ENCODE results near the gene MISP. TPM values are rescaled to one million over a fixed set of nuclear protein-coding genes. Genes with fewer than 3 reads are reported as not detected.
"Not testable (repeated sequence)": the region's sequence is repeated elsewhere in the genome, so short reads cannot be mapped to it uniquely, and the experiment has no call there.

The MISP gene
- total and polyA plus RNA-seq, 2 donors (not counting 1 experiment from before 2014, with no cell fraction given): not detected

GRCh38 chr19:740816-741505, 10.0 kb upstream of the MISP start:
- H3K9me3 ChIP-seq (ENCODE audit: control extremely low read depth in 1 of 3, control insufficient read depth in 2 of 3, insufficient read depth in 1 of 3, low read length in 2 of 3): peaks cover 0 to 40% (median 0%) of the 10 kb centered on the region in 3 donors
- H3K9me3 Mint-ChIP-seq (ENCODE audit: insufficient read depth); H3K4me1 ChIP-seq (ENCODE audit: control insufficient read depth in 2 of 2, insufficient read depth in 2 of 2, low read length in 2 of 2); intact Hi-C loops (cut with micrococcal nuclease); H3K36me3 ChIP-seq (replicated peaks in 1 of 2; ENCODE audit: control extremely low read depth in 1 of 2, control insufficient read depth in 1 of 2, extremely low read depth in 1 of 2, insufficient read depth in 2 of 2, low read length in 1 of 2); H4K20me1 ChIP-seq (ENCODE audit: control insufficient read depth, insufficient read depth, low read length, poor library complexity, severe bottlenecking); H3K4me2 ChIP-seq (replicated peaks; ENCODE audit: low read depth, low read length, poor library complexity, severe bottlenecking); H2AFZ ChIP-seq (ENCODE audit: insufficient read depth, low read depth, low read length, poor library complexity, severe bottlenecking); H3K79me2 ChIP-seq (ENCODE audit: control insufficient read depth, insufficient read depth, low read length); POLR2A ChIA-PET; H3K27ac Mint-ChIP-seq; H3K27me3 ChIP-seq (replicated peaks in 1 of 4; ENCODE audit: control extremely low read depth in 1 of 4, control insufficient read depth in 3 of 4, insufficient read depth in 4 of 4, low read length in 3 of 4); H3K27me3 Mint-ChIP-seq; H3K4me3 Mint-ChIP-seq; H3K4me1 Mint-ChIP-seq; DNase-seq; H3K27ac ChIP-seq (ENCODE audit: low read length in 2 of 2); H3K9ac ChIP-seq (ENCODE audit: low read length); H3K4me3 ChIP-seq (ENCODE audit: control extremely low read depth in 1 of 5, extremely low read depth in 1 of 5, insufficient read depth in 1 of 5, low read depth in 2 of 5, low read length in 4 of 5): not testable (repeated sequence)
- CTCF ChIA-PET: interaction anchor here (1.0 kb wide), 1 partner anchor 157 kb away, joined by 3 read pairs; no protein-coding TSS in a partner anchor
- 93% methylated on average over 6 of the region's 16 CpGs for WGBS (ENCODE audit: insufficient coverage)
- peak; percentile 13 for ATAC-seq (ENCODE audit: low read depth)

GRCh38 chr19:741506-742131, 9.3 kb upstream of the MISP start:
- no peaks in the 10 kb centered on the region for H4K20me1 ChIP-seq (ENCODE audit: control insufficient read depth, insufficient read depth, low read length, poor library complexity, severe bottlenecking)
- H3K36me3 ChIP-seq (replicated peaks in 1 of 2; ENCODE audit: control extremely low read depth in 1 of 2, control insufficient read depth in 1 of 2, extremely low read depth in 1 of 2, insufficient read depth in 2 of 2, low read length in 1 of 2): no peaks in the 10 kb centered on the region
- TF ChIP-seq EZH2 (IDR thresholded peaks at IDR 0.05; ENCODE audit: borderline replicate concordance, insufficient read depth, low read depth, low read length, poor library complexity, severe bottlenecking) (no peak), CTCF (IDR thresholded peaks at IDR 0.05) (no peak)
- POLR2A ChIA-PET: no interaction called here
- CTCF ChIA-PET: interaction anchor here (1.0 kb wide), 1 partner anchor 157 kb away, joined by 3 read pairs; no protein-coding TSS in a partner anchor
- Mint-ChIP-seq H3K4me3 (no peak overlapping the region), H3K27me3 (peaks cover 5% of the 10 kb centered on the region), H3K4me1 (no peaks in the 10 kb centered on the region), H3K9me3 (ENCODE audit: insufficient read depth) (no peaks in the 10 kb centered on the region), H3K27ac (no peak overlapping the region)
- H2AFZ ChIP-seq (ENCODE audit: insufficient read depth, low read depth, low read length, poor library complexity, severe bottlenecking): no peak overlapping the region
- H3K4me2 ChIP-seq (replicated peaks; ENCODE audit: low read depth, low read length, poor library complexity, severe bottlenecking): no peak overlapping the region
- H3K9me3 ChIP-seq (ENCODE audit: control extremely low read depth in 1 of 3, control insufficient read depth in 2 of 3, insufficient read depth in 1 of 3, low read length in 2 of 3): peaks cover 0 to 46% (median 0%) of the 10 kb centered on the region in 3 donors
- H3K4me3 ChIP-seq (ENCODE audit: control extremely low read depth in 1 of 5, extremely low read depth in 1 of 5, insufficient read depth in 1 of 5, low read depth in 2 of 5, low read length in 4 of 5): no peak overlapping the region
- peak; percentile 18 for ATAC-seq (ENCODE audit: low read depth)
- H3K27ac ChIP-seq (ENCODE audit: low read length in 2 of 2): no peak overlapping the region
- no peaks in the 10 kb centered on the region for H3K79me2 ChIP-seq (ENCODE audit: control insufficient read depth, insufficient read depth, low read length)
- intact Hi-C loops (cut with micrococcal nuclease): no loop called here
- no peaks in the 10 kb centered on the region for H3K27me3 ChIP-seq (replicated peaks in 1 of 4; ENCODE audit: control extremely low read depth in 1 of 4, control insufficient read depth in 3 of 4, insufficient read depth in 4 of 4, low read length in 3 of 4)
- DNase-seq: no peak
- H3K4me1 ChIP-seq (ENCODE audit: control insufficient read depth in 2 of 2, insufficient read depth in 2 of 2, low read length in 2 of 2): no peaks in the 10 kb centered on the region
- no peak overlapping the region for H3K9ac ChIP-seq (ENCODE audit: low read length)
- 83% methylated on average over 14 of the region's 19 CpGs for WGBS (ENCODE audit: insufficient coverage)
